GM12801 (cell line): Measurements from ENCODE around the gene KIF24.

ENCODE experiments used
- TF ChIP-seq, protein P1 (sequence below): IDR thresholded peaks from one replicate; pipeline ENCODE4 v1.5.1; 2011; ENCODE audit warnings: control low read depth; ENCODE audit not compliant: insufficient read length; ENCODE audit errors: extremely low read depth

KIF24 gene, protein sequence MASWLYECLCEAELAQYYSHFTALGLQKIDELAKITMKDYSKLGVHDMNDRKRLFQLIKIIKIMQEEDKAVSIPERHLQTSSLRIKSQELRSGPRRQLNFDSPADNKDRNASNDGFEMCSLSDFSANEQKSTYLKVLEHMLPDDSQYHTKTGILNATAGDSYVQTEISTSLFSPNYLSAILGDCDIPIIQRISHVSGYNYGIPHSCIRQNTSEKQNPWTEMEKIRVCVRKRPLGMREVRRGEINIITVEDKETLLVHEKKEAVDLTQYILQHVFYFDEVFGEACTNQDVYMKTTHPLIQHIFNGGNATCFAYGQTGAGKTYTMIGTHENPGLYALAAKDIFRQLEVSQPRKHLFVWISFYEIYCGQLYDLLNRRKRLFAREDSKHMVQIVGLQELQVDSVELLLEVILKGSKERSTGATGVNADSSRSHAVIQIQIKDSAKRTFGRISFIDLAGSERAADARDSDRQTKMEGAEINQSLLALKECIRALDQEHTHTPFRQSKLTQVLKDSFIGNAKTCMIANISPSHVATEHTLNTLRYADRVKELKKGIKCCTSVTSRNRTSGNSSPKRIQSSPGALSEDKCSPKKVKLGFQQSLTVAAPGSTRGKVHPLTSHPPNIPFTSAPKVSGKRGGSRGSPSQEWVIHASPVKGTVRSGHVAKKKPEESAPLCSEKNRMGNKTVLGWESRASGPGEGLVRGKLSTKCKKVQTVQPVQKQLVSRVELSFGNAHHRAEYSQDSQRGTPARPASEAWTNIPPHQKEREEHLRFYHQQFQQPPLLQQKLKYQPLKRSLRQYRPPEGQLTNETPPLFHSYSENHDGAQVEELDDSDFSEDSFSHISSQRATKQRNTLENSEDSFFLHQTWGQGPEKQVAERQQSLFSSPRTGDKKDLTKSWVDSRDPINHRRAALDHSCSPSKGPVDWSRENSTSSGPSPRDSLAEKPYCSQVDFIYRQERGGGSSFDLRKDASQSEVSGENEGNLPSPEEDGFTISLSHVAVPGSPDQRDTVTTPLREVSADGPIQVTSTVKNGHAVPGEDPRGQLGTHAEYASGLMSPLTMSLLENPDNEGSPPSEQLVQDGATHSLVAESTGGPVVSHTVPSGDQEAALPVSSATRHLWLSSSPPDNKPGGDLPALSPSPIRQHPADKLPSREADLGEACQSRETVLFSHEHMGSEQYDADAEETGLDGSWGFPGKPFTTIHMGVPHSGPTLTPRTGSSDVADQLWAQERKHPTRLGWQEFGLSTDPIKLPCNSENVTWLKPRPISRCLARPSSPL (N-terminal part only)

DNA sequence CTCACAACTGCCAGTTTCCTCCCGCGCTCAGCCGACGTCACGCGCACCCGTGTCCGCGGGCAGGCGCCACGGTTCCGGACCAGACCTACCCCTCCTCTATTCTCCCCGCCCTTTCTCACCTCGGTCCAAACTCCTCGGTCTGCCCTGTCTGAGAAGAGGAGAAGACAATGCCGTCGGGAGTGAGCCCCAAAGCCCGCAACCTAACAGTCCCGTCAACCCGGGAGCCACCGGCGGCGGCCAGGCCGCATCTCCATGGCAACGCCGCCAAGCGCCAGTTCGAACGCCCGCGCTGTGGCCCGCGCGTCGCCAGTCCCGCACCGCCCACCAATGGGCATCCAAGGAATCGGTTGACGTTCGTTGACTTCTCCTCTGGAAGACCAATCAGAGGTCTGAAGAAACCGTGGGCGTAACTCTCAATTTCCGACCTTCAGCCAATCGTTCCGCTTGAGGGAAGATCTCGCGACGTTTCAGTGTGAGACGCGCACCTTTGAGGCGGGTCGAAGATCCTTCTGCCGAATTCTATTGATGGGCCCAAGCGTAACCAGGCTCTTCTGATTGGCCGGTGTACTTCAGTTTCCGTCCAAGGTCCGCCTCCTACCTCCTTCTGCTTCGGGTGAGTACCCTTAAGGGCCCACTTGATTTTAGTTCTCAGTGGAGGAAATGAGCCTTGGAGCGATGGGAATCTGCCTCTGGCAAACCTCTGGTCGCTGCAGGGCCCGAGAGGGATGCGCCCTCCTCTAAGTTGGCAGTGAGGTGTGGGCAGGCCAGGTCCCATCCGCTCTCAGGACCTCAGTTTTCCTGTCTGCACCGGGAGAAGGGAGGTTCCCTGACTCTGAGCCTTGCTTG lies at the start of gene KIF24, which contains the start of gene NUDT2:
KIF24 (minus strand) TSS at position 282 of the 846 bp plus-strand sequence. CDS start 17,922 bp downstream, outside the sequence.
NUDT2 (plus strand) TSS at position 583 of the 846 bp plus-strand sequence. CDS start 9,471 bp downstream, outside the sequence.
- TF ChIP-seq, protein P1, sequence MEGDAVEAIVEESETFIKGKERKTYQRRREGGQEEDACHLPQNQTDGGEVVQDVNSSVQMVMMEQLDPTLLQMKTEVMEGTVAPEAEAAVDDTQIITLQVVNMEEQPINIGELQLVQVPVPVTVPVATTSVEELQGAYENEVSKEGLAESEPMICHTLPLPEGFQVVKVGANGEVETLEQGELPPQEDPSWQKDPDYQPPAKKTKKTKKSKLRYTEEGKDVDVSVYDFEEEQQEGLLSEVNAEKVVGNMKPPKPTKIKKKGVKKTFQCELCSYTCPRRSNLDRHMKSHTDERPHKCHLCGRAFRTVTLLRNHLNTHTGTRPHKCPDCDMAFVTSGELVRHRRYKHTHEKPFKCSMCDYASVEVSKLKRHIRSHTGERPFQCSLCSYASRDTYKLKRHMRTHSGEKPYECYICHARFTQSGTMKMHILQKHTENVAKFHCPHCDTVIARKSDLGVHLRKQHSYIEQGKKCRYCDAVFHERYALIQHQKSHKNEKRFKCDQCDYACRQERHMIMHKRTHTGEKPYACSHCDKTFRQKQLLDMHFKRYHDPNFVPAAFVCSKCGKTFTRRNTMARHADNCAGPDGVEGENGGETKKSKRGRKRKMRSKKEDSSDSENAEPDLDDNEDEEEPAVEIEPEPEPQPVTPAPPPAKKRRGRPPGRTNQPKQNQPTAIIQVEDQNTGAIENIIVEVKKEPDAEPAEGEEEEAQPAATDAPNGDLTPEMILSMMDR, result no peak

DNA sequence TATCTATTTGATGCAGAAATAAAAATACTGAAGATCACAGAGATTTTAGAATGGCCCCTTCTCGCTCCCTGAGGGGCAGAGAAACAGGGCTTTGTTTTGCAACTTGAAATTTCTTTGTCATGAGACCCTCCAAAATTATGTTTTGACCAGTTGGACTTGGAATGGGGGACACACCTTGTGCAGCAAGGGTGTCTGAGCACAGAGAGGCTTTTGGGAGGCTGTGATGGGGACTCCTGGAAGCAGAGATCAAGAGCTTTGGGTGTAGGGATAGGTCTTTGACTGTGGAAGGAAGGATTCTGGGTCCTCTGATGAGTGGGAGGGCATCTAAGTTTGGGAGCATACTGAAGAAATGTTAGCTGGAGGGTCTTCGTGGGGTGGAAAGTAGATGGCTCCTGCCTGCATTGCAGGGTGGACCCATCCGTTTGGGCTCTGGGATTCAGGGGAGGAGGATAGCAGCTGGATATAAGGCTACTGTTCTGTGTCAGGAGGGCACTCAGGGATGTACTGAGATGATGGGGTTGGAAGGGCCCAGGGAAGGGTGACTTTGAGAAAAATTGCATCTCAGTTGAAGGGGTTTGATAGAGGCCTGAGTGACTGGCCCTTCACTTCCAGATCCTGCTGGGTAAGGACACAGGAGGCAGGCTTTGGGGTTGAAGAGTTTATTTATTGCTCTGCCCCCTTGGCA lies 49.5 kb upstream of the KIF24 start:
- TF ChIP-seq, protein P1, result no peak

DNA sequence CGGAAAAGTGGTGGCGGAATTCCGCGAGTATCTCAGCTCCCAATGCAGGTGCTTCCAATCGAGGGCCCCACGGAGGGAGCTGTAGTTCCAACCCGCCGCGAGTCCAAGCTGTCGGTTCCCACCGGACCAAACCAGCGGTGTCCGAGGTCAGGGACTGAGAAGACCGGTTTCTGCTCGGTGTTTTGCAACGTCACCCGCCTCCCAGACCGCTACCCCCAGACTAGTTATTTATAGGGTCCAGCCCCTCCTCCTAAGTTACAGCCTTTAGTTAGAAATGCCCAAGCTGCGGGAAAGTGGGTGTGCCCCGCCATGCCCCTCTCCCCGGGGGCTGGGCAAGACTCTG lies 48.3 kb upstream of the KIF24 start:
- TF ChIP-seq, protein P1, result no peak

DNA sequence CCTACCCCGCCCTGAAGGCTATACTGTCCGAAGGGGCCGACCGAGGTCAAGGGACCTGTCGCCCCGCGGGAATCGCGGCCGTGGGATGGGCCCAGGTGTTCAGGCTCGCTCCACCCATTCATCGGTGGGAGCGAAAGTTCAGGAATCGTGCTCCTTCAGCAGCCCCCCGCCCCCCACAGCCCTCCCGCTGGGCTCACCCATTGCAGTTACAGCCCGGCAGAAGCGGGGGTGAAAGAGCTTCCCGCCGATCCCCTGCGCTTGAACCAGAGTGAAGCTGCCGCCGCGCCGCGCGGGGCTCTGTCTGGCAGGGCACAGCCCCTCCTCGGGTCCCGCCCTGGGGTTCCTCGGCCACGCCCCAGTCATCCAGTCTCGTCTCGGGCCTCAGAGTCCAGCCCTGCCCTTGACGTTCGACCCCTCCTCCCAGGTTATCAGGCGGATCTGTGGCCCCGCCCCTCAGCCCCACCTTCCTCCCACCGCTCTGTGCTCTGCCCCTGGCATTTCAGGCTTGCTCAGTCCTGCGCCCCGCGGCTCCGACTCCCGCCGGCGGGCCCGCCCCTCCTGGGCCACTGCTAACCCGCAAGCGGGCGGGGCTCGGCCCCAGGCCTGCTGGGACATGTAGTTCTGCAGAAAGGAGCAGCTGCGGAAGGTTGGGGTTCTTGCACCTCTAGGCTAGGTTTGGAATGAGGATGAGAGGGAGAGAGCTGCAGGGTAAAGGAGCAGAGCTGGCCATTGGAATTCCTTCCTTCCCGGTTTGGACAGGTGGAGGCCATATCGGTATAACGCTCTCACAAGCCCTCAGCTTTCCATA lies 47.7 kb upstream of the KIF24 start, which contains the start of gene MYORG:
MYORG (minus strand) TSS at position 303 of the 808 bp plus-strand sequence. CDS start 3,955 bp downstream, outside the sequence.
- TF ChIP-seq, protein P1, result no peak

DNA sequence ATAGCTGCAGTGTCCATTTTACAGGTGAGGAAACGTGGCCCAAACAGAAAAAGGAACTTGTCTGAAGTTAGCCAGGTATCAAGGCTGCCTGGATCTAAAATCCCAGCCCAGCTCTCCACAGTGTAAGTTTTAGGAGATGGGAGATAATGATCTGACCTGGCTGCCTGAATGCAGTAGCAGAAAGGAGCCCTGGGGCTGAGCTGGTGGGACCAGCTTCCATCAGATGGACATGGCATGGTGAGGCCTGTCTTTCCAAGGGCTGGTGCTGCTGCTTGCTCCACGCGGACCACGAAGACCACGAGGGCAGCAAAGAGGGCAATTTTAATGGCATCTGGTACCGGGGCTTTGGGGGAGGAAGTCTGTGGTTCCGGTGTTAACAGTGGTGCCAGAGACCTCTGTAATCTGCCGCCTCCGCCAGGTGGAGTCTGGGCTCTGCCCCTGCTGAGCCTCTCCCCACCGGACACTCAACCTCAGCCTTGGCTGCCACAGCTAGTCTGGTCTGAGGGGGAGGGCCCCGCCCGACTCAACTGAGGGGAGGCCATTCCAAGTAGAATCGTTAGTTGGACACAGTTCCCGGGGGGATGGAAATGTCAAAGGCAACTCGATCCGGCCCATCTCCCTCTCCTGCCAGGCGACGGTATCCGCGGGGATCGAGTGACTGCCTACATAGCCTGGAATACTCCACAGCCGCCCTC lies 47.0 kb upstream of the KIF24 start:
- TF ChIP-seq, protein P1, result no peak
